NCI-H1092 treated with DMSO at 0.1 percent for 48 hours (cell line): ENCODE data around the gene AOPEP.
"Not testable (repeated sequence)": the region's sequence is repeated elsewhere in the genome, so short reads cannot be mapped to it uniquely, and the experiment has no call there.

Experiments used
- DNase-seq: peaks from one replicate; lab custom pipeline; 2025; lab: John Stamatoyannopoulos, UW

The AOPEP gene

DNA sequence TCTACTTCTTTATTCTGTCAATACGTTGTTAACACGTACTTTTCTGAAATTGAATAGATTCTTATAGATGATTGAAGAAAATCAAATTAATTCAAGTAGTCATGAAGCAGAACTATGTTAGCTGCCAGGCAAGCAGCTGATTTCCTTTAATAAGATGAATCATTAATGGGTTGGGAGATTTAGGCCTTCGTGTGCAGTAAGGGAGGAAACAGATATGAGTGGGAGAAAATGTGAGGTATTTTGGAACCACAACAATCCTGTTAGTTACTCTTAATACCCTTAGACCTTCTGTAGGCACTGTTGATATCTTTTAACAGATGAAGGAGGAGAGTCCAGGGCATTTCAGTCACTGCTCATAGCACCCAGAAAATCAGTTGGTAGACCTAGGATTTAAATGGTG is 121.0 kb downstream of the AOPEP start:
- no peak for DNase-seq

DNA sequence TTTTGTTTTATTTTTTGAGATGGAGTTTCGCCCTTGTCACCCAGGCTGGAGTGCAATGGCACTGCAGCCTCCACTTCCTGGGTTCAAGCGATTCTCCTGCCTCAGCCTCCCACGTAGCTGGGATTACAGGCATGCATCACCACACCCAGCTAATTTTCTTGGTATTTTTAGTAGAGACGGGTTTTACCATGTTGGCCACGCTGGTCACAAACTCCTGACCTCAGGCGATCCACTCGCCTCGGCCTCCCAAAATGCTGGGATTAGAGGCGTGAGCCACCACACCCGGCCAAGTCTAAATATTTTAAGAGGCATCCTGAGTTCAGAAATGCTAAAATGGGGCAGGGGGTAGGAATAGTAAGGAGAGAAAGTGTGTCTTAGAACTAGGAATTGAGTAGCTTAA is 122.3 kb downstream of the AOPEP start:
- DNase-seq = not testable (repeated sequence)

DNA sequence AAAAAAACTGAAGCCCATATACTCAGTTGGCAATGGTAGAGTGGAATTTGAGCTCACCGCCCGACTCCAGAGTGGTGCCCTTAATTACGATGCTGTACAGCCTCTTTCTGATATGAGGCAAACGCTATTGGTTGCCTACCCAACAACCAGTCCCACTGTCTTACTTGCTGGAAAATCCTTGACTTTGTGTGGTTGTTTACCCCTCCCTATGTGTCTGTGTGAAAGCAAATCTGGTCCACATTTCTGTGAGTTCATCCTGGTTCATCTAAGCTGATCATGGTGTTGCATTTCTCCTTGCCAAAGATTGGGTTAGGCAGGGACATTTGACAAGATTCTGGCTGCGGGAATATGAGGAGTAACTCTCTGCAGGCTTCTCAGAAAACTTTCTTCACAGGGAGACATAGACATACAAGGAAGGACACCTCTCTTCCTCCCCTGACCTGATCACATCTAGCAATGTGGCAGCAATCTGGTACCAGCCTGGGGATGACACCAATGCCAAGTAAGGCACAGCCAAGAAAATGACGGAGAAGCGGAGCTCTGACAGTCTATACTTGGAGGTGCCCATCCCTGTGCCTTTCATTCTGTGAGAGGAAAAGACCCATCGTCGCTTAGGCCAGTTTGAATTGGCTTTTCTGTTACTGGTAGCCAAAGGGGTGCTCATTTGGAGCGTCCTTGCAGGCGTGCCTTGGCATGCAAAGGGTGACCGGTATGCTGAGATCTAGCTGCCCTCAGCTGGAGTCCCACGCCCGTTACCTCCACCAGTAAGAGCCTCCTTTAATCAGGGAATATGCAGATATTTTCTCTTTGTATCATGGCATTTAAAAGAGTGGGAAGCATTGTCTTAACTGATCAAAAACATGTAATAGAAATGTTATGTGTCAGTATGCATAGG is 124.3 kb downstream of the AOPEP start:
- DNase-seq = no peak

DNA sequence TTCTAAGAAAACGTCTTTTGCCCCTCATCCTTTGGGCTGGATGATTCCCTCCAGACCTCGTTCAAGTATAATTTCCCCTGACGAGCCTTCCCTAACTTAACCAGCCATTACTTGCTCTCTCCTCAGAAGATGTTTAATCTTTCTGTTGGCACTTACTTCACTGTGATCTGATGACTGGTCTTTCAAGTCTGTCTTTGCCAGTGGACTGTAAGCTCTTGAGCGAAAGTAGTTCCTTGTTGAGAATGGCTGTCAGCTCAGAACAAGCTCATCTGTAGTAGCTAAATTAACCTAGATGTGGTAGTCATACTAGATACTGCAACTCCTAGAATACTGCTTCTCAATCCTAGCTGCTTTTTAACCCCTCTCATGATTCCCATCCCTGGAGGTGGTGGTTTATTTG is 125.0 kb downstream of the AOPEP start:
- no peak for DNase-seq

DNA sequence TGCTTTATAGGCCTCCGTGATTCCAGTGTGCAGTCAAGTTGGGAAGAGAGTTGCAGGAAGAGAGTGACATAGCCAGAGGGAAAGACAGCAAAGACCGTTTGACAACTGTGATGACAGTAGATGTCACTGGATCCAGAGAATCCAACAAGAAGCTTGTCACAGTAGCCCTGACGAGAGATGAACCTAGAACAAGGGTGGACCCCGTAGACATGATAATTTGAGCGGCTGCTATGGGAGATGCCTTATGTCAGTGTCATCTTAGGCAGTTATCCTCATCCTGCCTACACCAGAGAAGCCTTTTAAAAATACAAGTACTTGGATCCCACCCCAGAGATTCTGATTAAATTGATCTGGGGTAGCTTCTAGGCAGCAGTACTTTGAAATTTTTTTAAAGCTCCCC is 125.4 kb downstream of the AOPEP start:
- no peak for DNase-seq

DNA sequence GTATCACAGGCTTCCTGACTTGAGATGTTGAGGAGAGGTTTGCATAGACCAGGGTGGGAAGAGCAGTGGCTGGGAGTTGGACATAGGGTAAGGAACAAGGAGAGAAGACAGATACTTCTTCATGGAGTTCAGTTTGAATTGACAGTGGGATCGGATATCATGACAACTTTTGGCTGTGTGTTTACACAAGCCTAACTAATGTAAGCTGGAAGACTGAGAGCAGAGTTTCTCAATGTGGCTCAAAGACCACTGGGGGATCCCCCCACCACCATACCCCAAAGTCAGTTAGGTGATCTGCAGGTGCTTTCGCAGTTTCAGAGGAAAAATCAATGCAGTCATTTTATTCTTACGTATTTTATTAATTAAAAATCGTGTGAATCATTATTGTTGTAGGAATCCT is 125.9 kb downstream of the AOPEP start:
- no peak for DNase-seq

DNA sequence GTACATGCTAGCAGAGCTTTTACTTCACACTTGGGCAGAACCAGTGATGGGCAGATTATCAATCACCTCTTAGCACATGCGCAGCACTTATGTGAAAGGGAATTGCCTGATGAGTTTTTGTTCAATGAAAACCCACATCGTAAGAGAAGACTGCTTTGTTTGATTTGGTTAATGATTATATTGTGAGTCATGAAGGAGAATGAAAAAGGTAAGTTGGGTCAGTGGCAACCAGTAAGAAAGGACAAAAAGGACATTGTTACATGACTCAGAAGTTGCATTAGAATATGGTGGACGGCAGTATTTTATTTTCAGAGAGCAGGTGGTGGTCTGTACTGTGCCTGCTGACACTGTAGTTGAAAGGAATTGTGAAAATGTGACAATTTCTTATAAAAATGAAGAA is 127.4 kb downstream of the AOPEP start:
- no peak for DNase-seq

DNA sequence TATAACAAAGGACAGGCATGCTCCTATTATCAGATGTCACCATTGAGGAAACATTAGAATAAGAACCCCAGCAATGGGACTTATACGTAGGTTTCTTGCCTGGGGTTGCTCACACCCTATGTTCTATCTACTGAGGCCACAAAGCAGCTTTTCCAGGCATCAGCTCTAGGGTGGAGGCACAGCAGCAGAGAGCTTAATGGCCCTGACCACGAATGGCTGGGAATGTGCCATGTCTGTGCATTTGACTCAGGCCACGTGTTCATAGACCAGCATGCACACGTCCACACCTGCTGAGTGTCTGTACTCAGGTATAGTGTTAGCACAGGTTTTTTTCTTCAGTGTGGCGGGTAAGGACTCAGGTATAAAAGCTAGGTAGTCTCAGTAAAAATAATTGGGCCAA is 129.4 kb downstream of the AOPEP start:
- no peak for DNase-seq

DNA sequence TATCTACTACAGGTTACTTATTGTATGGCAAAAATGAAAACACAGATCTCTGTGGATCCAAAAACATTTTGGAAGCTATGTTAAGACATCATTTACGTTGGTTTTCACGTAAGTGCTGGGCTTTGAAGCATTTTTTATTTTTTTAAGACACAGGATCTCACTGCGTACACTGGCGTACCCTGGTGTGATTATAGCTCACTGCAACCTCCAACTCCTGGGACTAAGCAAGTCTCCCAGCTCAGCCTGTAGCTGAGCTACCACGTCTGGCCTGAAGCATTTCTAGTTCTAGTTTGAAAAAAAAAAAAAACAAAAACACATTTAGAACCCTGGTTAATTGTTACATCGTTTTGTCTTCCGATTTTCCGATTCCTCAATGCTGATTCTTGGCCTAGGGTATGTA is 131.3 kb downstream of the AOPEP start:
- DNase-seq = no peak

DNA sequence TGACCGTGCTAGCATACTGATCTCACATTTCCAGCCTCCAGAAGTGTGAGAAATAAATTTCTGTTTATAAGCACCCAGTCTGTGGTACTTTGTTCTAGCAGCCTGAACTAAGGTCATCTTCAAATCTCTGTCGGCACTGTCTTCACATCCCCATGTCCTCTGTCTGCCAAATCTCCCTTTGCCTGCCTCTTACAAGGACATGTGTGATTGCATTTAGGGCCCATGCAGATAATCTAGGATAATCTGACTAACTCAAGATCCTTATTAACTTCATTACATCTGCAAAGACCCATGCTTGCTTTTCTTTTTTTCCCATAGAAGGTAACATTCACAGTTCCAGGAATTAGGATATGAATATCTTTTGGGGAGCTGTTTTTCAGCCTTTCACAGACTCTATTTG is 132.7 kb downstream of the AOPEP start:
- DNase-seq = no peak

DNA sequence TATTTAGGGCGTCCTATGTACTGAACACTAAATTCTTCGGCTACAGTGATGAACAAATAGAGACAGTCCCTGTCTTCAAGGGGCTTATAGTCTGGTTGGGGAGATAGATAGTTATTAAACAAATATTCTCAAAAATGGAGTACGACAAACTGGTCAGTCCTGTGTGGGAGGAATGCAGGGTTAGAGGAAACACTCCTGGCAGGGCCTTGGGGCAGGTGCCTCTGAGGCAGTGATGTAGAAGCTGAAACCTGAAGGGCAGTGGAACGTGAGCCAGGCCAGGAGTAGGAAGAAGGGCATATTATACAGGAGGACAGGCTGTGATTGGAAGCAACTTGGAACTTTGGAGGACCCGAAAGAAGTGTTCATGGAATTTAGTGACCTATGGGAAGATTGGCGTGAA is 133.4 kb downstream of the AOPEP start:
- no peak for DNase-seq

DNA sequence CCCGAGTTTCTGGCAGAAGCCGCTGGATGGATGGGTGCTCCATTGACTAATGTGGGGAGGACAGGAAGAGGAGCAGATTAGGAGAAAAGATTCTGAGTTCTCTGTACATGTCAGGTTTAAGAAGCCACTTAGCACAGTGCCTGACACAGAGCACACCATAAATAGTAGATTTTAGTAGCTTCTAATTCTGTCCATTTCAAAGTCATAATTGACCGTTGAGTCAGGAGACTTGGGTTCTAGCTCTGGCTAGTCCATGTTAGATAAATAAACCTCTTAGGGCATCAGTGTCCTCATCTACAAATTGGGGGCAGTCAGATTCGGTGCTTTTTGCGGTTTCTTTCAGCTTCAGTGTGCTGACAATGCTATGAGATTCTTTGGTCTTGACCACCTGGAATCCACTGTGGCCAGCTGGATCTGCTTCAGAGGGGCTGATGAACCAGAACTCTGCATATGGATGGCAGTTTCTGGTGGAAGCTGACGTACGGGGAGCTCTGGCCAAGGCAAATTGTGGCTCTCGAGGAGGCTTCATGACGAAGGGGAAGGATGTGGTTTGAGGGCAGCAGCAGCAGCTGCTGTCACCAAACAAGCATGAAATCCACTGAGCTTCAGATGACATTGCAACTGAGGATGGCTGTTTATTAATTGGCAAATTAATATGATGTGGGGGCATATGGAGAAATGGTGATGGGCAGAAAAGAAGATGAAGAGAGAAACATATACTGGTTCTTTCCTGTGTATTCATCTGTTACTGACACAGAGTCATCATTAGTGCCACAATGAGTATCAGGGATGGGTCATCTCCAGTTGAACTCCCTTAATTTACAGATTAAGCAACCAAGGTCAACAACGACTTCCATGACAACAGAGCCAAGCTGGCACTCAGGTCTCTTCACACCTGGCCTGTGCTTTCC is 134.4 kb downstream of the AOPEP start:
- DNase-seq = no peak

DNA sequence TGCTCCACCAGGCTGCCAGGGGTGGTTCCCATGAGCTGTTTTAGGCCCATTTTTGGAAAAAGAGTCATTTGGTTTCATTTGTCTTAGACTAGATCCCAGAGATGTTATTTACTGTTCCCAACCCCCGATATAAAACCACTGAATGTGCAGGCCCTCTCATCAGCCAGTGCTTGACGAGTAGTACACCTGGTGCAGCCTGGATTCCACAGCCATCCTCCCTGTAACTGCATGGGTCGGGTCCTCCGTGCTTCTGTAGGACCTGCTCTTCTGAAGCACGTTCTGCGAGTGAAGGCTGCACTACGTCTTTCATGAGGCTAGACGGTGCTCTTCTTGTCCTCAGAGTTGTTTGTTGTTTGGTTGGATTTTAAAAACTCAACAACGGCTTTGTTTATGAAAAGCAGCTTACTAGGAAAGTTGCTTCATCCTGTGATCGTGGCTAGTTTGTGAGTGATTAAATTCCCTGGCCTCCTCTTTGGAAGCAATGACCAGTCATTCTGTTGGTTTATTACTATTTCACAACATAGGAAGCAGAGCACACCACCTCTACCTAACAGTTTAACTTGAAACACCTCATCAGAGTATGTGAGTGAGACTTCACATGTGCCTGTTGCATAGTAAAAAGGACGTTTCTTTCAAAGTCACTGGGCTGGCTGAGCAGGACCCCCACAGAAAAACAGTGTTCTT is 135.2 kb downstream of the AOPEP start:
- no peak for DNase-seq

DNA sequence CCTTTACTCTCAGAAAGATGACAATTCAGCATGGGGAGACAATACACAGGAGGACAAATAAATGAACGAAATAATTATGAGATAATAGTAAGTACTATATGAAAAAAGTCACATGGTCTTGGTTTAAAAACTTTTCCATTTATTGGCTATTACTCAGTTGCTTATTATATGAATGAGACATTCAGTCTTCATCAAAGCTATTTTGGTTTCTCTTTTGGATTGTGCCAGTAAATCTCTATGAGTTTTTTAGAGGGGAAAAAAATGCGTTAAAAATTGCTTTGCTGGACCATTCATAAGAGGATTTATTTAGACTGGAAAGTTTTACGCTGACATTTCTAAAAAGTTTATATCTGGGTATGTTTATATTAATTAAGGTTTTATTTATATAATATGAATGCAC is 137.7 kb downstream of the AOPEP start:
- DNase-seq = no peak

DNA sequence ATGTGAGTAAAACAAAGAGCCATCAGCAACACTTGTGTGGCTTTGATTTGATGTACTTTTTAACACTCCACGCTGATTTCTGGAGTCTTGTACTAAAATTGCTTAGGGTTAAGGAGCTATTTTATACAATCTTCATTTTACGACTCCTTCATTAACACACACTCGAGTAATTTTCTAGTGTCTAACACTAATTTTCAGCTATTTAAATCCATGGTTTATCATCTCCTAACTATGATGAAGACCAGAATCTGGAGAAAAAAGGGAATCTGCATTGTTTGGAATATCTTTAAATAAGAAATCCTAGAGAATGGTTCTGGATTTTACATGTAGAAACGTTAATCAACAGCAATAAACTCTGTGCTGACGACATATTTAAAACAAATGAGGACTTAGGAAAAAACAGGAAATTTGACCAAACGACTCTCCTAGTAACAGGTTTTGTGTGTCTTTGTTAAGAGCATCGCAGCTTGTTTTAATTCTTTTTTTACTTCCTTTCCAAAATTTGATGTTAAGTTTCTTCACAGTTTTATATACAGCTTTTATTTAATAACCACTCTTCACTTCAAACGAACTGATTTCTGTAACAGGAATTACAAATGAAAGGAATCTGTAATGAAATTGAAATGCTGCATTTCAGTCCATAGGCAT is 138.5 kb downstream of the AOPEP start:
- peak; percentile 80 for DNase-seq

DNA sequence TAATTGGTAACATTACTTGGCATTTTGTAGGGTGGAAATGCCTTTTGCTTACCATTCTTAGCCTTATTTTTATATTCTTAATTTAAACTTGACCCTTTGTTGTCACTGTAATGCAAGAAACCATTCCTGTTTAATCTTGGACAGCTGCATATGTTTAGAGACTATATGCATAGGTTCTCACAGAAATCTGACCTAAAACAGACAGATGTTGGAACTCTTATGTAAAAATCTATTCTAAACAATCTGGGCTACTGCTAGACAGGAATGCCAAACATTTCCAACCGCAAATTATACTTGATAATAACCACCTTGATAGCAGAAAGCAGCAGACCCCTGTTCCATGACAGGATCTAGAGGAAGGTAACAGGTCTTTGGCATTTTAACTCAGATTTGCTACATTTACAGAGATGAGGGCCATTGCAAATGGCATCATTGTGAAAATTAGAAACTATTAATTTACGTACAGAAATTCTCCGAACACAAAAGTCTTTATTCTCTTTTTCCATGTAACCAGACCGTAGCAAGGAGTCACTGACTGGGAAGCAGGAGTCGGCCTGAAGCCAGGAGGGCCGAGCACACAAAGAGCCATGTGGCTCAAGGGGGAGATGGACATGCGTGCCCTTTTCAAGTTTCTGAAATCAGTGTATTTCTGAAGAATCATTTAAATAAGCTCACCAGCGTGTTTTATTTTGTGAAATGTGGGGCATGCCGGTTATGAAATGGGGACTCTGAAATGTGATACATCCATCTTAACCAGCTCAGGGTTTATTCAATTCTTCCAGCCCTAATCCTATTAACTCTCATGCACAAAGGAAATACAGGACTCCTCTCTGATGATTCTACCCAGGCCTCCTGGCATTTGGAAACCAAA is 139.3 kb downstream of the AOPEP start:
- DNase-seq = peak; percentile 94

DNA sequence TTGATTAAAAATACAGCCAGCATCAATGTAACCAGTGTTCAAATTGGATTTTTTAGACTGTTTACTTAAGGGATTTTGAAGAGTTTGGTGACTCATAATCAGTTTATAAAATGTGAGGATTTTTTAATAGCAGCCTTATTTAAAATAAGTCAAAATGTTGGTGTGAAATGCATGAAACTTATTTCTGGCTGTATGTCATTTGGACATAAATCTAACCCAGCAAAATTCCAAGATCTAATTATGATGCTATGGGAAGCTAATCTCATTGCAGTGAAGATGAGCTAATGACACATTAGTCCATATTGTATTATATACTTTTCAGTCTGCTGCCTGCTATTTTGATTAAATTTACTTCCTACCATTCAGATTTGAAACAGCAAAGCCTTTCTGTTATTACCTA is 140.3 kb downstream of the AOPEP start:
- DNase-seq = peak; percentile 74

DNA sequence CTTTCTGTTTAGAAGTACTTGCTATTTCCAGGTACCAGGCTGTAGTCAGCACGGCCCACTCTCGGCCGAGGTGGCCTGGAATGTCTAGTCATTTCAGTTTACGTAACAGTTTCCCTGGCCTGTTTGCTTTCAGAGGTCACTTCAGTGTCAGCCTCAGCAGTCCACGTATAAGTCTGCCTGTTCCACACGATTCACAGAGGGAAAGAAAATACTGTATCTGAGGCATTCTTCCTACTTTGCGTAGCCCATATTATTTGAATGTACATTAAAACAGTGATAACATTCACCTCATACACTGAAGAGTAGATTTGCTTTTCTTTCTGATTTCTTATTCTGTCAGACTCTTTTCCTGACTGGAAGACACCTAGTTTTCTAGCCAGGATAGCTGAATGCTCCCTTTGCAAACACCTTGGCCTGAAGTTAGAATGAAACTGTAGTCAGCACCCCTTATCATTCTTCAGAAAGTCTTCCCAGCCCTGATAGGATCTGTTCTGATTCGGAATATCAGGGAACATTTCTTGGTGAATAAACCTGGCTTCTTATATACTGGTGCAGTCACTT is 140.9 kb downstream of the AOPEP start:
- peak; percentile 74 for DNase-seq

DNA sequence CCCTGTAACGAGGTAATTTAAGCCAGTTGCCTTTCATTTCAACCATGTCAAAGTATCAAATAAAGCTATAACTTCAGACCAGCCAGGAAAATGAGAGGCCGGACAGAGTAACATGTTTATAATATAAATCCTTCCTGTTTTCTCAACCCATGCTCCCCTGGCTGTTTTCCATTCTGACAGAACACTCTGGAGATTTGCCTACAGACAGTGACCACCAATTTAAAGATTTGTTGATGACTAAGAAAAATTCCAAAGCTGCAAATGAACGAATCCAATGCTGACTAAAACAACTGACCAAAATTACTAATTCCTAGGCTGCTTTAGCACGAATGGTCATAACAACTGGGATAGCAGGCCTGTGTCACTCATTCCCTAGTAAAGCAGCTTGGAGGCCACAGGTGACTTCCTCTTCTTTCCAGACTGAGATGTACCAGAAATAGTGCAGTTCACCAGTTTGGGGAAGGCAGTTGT is 141.4 kb downstream of the AOPEP start:
- no peak for DNase-seq

DNA sequence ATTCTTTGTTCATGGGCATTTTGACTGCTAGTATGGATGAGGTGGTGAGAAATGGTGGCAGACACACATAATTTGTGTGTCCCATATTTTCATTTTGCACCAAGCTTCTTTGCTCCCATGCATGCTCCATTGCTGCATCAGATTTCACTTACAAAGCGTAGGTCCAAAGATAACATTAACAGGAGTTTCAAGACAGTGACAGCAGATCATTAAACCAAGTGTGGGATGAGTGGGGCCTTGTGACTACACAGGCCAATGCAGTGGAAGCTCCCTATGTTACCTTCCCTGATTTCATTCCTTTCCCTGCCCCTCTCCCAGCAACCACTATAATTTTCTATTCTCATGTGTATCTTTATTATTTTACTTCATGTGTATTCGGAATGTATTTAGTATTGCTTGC is 142.0 kb downstream of the AOPEP start:
- DNase-seq = no peak
